Erythroblast (primary cell): ENCODE data around the gene KIF20A.

Experiments
- GATA1 ChIP-seq: IDR thresholded peaks from 2 replicates; pipeline ENCODE4 v1.6.1; 2011; ENCODE audit warnings: low read depth, mild to moderate bottlenecking, control low read depth, low read length, moderate library complexity
- POLR2A ChIP-seq: IDR thresholded peaks from 2 replicates; pipeline ENCODE4 v1.6.1; 2011; ENCODE audit warnings: mild to moderate bottlenecking, low read length

GRCh38 chr5:138141734-138142133 lies 37.2 kb upstream of the KIF20A start:
- TF ChIP-seq POLR2A (no peak), GATA1 (no peak)
